Prostate gland (tissue), 2 donors: Measurements from ENCODE around the gene SPSB4. TPM values are rescaled to one million over a fixed set of nuclear protein-coding genes. Genes with fewer than 3 reads are reported as not detected.

Experiments
- DNase-seq: peaks from one replicate; pipeline ENCODE4 v3.0.0-alpha.2; 2019; ENCODE audit warnings: low spot score
- H3K27ac ChIP-seq, 2 donors: fragments of 200-600 bp; sonication (generic); 2 replicates each; pipeline ENCODE4 v1.5.1; 2017 to 2019
- H3K27me3 ChIP-seq: fragments of 200-600 bp; sonication (generic); replicated peaks from 2 replicates; pipeline ENCODE4 v1.5.1; 2019; ENCODE audit not compliant: insufficient read depth
- H3K36me3 ChIP-seq, 2 donors: fragments of 200-600 bp; sonication (generic); 1 replicate in 1 of 2; 2 replicates in 1 of 2; pipeline versions ENCODE4 v1.5.1 to v1.8.1; 2017 to 2019
- H3K4me1 ChIP-seq: fragments of 200-600 bp; sonication (generic); replicated peaks from 2 replicates; pipeline ENCODE4 v1.5.1; 2019
- H3K4me3 ChIP-seq, 2 donors: fragments of 200-600 bp; sonication (generic); 2 replicates each; pipeline ENCODE4 v1.5.1; 2017 to 2019
- H3K9me3 ChIP-seq: fragments of 200-600 bp; sonication (generic); 2 replicates; pipeline ENCODE4 v1.5.1; 2017
- CTCF ChIP-seq, 4 experiments: fragments of 200-600 bp in 2 of 4; fragments of 450-650 bp in 2 of 4; sonication (generic) in 2 of 4; IDR thresholded peaks; 1 replicate in 3 of 4; 2 replicates in 1 of 4; pipeline ENCODE4 v1.5.1; 2016 to 2019; ENCODE audit warnings: antibody characterized with exemption in 4 of 4, mild to moderate bottlenecking in 2 of 4, moderate library complexity in 2 of 4
- POLR2A ChIP-seq: fragments of 450-650 bp; IDR thresholded peaks from one replicate; pipeline ENCODE4 v1.6.1; 2016; ENCODE audit warnings: antibody characterized with exemption, mild to moderate bottlenecking
- POLR2AphosphoS5 ChIP-seq: sonication (generic); formaldehyde crosslinking; IDR thresholded peaks from one replicate; pipeline ENCODE4 v1.6.1; 2017; ENCODE audit warnings: antibody characterized with exemption
- WGBS: methylation state at CpG from one replicate; pipeline ENCODE4 v1.1.5; 2018; 5-methylcytosine and 5-hydroxymethylcytosine counted together
- intact Hi-C: fragments of 100-400 bp; cut with DNase I; formaldehyde crosslinking; loops from one replicate; pipeline ENCODE4 v1.14.2; 2022
- total RNA-seq, 2 donors: library from RNA; depleted of rRNA; stranded (reverse); fragments of >200 nt; gene quantifications; one replicate each; pipeline ENCODE4 v1.1.0, GENCODE V29; 2016

Gene SPSB4
- total RNA-seq, 2 donors from 2014 or later: 1.0 TPM; not detected in 1

DNA sequence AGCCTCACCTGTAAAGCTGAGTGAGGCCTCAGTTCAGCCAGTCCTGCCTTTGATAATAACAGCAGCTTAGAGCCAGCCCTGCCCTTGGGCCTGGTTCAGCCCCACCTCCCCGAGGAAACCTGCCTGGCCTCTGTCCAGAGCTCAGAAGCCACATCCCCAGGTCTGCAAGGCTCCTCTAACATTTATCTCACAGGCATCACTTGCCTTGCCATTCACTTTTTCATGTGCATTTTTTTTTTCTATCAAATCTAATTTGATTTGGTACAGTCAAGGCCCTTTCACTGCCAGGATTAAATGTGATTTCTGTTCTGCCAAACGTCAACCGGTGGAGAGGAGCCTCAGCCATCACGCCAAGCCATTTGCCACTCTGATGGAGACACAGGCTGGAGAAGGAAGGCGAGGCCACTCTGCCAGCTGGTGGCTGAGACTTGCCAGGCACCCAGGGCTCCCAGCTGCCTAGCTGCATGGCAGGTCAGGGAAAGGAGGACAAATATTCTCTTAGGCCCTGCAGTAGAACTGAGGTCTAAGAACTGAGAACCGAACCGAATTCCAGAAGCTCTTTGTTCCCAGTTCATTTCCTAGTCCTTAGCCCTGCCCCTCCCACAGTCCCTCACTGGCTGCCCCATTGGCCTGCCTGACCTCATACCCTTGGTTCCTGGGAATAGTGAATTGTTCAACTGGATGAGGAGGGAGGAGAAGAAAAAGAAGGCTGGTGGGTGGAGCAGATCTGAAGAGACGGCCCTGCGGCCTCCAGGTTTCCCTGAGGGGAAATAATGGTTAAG lies 76.4 kb downstream of the SPSB4 start:
- no peak overlapping the region for H3K4me3 ChIP-seq
- TF ChIP-seq POLR2AphosphoS5 (no peak), CTCF (IDR thresholded peaks at IDR 0.05) (no peak), POLR2A (no peak)
- no peak for DNase-seq
- 74% methylated on average over 9 of the region's 9 CpGs for WGBS
- H3K36me3 ChIP-seq: no peaks in the 10 kb centered on the region
- no peaks in the 10 kb centered on the region for H3K9me3 ChIP-seq
- intact Hi-C loops: no loop called here
- H3K4me1 ChIP-seq: no peaks in the 10 kb centered on the region
- H3K27me3 ChIP-seq: no peaks in the 10 kb centered on the region
- H3K27ac ChIP-seq: no peak overlapping the region

DNA sequence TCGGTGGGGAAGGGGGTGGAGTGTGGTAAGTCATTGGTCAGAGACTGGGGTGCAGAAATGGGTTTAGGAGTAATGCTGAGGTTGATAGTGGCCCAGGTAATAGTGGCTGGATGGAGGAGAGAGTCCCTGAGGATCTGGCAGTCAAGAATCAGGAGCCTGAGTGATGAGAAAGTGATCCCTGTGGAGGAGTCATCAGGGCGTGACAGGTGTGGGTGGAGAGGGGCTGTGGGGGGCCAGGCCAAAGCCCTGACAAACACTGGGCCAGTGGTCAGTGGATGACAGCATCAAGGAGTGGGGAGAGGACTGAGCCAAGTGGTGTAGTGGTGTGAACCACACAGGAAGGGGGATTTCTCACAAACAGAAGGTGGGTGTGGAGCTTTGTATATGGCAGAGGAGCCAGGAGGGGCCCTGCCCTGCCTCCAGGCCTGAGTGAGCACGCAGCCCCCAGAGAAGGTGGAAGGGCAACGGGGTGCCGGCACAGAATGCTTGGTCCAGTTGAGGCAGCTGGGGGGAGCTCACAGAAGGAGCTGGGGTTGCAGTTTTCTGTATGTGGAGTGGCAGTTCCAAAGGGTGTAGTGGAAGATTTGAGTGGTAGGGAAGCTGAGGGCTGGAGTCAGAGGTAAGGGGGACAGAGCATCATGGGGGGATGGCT lies 77.1 kb downstream of the SPSB4 start:
- H3K4me1 ChIP-seq: no peaks in the 10 kb centered on the region
- H3K36me3 ChIP-seq: no peaks in the 10 kb centered on the region
- no peak overlapping the region for H3K4me3 ChIP-seq
- WGBS: 87% methylated on average over 5 of the region's 5 CpGs
- no peaks in the 10 kb centered on the region for H3K9me3 ChIP-seq
- intact Hi-C loops: no loop called here
- H3K27ac ChIP-seq: no peak overlapping the region
- no peak for DNase-seq
- H3K27me3 ChIP-seq: no peaks in the 10 kb centered on the region
- TF ChIP-seq POLR2AphosphoS5 (no peak), CTCF (IDR thresholded peaks at IDR 0.05) (no peak), POLR2A (no peak)

GRCh38 chr3:141129049-141129448 lies 77.9 kb downstream of the SPSB4 start:
- H3K27ac ChIP-seq: no peak overlapping the region
- no peak for DNase-seq
- no peak for TF ChIP-seq POLR2A
- no peak for TF ChIP-seq POLR2AphosphoS5
- TF ChIP-seq CTCF (IDR thresholded peaks at IDR 0.05): no peak
- H3K36me3 ChIP-seq: no peaks in the 10 kb centered on the region
- no peaks in the 10 kb centered on the region for H3K4me1 ChIP-seq
- H3K4me3 ChIP-seq: no peak overlapping the region
- intact Hi-C loops: no loop called here
- no peaks in the 10 kb centered on the region for H3K9me3 ChIP-seq
- H3K27me3 ChIP-seq: no peaks in the 10 kb centered on the region

GRCh38 chr3:141129541-141130011 lies 78.4 kb downstream of the SPSB4 start:
- no peak for TF ChIP-seq POLR2AphosphoS5
- TF ChIP-seq POLR2A: no peak
- no peak for TF ChIP-seq CTCF (IDR thresholded peaks at IDR 0.05)
- Histone ChIP-seq H3K27me3 (no peaks in the 10 kb centered on the region), H3K4me3 (no peak overlapping the region), H3K36me3 (no peaks in the 10 kb centered on the region), H3K9me3 (no peaks in the 10 kb centered on the region), H3K27ac (no peak overlapping the region), H3K4me1 (no peaks in the 10 kb centered on the region)
- 68% methylated on average over 8 of the region's 8 CpGs for WGBS
- intact Hi-C loops: no loop called here
- DNase-seq: no peak

DNA sequence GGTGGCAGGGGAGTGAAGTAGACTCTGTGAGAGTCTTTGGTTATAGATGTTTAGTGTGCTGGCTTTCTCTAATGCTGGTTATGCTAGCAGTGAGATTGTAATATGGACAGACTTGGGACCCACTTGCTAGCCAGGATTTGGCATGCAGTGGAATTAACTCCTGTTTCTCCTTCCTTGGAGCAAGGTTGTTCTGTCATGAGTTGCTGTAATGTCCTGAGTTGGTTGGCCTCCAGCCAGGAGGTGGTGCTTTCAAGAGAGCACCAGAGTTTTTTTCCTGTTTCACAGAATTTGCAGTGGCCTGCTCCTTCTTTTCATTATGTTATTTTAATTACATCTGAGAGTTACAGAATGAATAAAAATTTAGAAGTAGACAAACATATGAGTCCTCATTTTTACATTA lies 92.4 kb downstream of the SPSB4 start:
- no peaks in the 10 kb centered on the region for H3K27me3 ChIP-seq
- no peak for DNase-seq
- TF ChIP-seq POLR2A (no peak), POLR2AphosphoS5 (no peak), CTCF (IDR thresholded peaks at IDR 0.05) (no peak)
- H3K36me3 ChIP-seq: no peaks in the 10 kb centered on the region
- H3K4me3 ChIP-seq: no peak overlapping the region
- no peaks in the 10 kb centered on the region for H3K9me3 ChIP-seq
- intact Hi-C loops: no loop called here
- no peak overlapping the region for H3K27ac ChIP-seq
- no peaks in the 10 kb centered on the region for H3K4me1 ChIP-seq
